D721Med (cell line): ENCODE results near the gene MAPK1IP1L.

Source experiments
- DNase-seq: peaks from one replicate; pipeline ENCODE4 v3.0.0; 2011; ENCODE audit warnings: low spot score; ENCODE audit not compliant: insufficient read length
- FAIRE-seq: peaks from 2 replicates; lab custom pipeline; 2011; peaks lifted over from hg19 to GRCh38; lab: Jason Lieb, UNC
- TF ChIP-seq, protein P1 (sequence below): IDR thresholded peaks from 2 replicates; pipeline ENCODE4 v1.5.1; 2012; ENCODE audit warnings: mild to moderate bottlenecking, control low read depth; ENCODE audit not compliant: insufficient read depth; ENCODE audit errors: missing control alignments

MAPK1IP1L gene

GRCh38 chr14:55045087-55045486 is 6.4 kb upstream of the MAPK1IP1L start:
- TF ChIP-seq, protein P1, sequence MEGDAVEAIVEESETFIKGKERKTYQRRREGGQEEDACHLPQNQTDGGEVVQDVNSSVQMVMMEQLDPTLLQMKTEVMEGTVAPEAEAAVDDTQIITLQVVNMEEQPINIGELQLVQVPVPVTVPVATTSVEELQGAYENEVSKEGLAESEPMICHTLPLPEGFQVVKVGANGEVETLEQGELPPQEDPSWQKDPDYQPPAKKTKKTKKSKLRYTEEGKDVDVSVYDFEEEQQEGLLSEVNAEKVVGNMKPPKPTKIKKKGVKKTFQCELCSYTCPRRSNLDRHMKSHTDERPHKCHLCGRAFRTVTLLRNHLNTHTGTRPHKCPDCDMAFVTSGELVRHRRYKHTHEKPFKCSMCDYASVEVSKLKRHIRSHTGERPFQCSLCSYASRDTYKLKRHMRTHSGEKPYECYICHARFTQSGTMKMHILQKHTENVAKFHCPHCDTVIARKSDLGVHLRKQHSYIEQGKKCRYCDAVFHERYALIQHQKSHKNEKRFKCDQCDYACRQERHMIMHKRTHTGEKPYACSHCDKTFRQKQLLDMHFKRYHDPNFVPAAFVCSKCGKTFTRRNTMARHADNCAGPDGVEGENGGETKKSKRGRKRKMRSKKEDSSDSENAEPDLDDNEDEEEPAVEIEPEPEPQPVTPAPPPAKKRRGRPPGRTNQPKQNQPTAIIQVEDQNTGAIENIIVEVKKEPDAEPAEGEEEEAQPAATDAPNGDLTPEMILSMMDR, result no peak
- no peak for FAIRE-seq
- DNase-seq, result no peak

DNA sequence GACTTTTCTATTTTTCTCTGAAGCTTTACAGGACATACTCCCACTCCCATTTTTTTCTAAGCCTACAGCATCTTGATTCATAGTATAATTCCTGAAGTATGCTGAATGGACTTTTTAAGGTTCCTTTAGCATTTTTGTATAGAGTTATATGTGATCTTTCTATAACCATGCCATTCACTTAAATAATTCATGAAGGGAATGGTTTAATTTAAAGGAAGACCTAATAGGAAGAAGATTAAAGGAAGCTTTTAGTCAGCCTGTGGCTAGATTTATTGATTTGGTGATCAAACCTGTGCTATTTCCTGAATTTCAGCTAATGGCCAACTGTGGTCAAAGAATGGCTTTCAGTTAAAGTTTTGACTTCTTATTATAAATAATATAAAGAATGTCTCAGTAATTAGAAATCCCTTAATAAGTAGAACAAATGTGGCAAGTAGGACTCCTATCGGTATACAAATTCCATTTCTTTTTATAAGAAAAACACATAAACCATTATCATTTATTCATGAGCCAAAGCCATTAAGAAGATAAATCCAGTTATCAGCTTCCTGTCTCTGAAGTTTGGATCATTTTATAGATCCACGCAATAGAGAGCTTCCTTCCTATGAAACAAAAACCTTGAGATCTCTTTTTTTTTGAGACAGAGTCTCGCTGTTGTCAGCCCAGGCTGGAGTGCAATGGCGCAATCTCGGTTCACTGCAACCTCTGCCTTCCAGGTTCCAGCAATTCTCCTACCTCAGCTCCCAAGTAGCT is 4.0 kb upstream of the MAPK1IP1L start:
- DNase-seq, result no peak
- TF ChIP-seq, protein P1, result no peak
- no peak for FAIRE-seq

DNA sequence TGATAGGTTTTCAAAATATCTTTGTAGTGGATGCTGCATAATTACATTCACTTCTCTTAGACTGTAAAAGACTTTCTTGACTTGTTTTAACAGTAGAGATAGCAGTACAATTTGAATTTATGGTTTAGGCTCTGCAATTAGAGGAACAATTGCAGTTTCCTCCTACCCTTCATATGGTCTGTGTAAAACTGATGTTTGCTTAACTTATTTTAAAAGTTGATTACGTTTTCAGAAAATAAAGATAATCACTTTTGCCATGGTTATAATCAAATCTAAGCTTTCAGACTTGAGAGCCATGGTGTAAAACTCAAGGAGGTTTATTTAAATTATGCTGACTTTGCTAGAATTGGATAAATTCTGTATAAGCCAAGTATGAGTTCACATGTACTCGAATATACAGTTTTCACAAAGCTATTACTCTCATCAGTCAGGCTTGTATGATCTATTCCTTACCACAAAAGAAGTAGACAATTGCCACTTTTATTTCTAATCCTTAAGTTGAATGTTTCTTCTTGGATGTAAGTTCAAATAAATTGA is 2.5 kb upstream of the MAPK1IP1L start:
- no peak for FAIRE-seq
- DNase-seq, result no peak

DNA sequence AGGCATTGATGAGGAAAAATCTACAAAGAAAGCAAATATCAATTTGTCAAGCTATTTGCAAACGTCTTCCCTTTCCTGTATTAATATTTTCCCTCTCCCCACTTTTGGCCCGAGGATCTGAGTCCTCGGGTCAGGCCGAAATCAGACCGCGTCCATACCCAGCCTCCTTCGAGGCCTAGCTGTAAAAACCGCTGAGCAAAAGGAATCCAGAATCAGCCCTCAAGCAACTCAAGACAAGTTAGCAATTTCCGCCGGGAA is 353 bp upstream of the MAPK1IP1L start:
- DNase-seq (no peak), FAIRE-seq (no peak)
- TF ChIP-seq, protein P1, result no peak

More for the DNA sequence above, 2.5 kb upstream of the MAPK1IP1L start:
- TF ChIP-seq, protein P1, result no peak

GRCh38 chr14:55052269-55052930 is 953 bp downstream of the MAPK1IP1L start:
- DNase-seq (no peak), FAIRE-seq (no peak)
- TF ChIP-seq, protein P1, result no peak

- TF ChIP-seq, protein P1, result no peak
- no peak for DNase-seq
- no peak for FAIRE-seq
Observed at GRCh38 chr14:55053018-55053417, 1.6 kb downstream of the MAPK1IP1L start.

- TF ChIP-seq, protein P1, result no peak
- no peak for FAIRE-seq
- no peak for DNase-seq
Observed at GRCh38 chr14:55053500-55053899, 2.1 kb downstream of the MAPK1IP1L start.
